ENCODE measurements around the gene C11orf86.

GRCh38 chr11:66966351-66966750 is 8.8 kb upstream of the C11orf86 start:
- TF ChIP-seq CTCF (IDR thresholded peaks at IDR 0.05) = no peak
- no peak for TF ChIP-seq POLR2A (IDR thresholded peaks at IDR 0.05)

All from transverse colon (tissue), 3 donors.